Body of pancreas (tissue), 4 donors: ENCODE results near the gene PGA4.

ENCODE experiments used
- POLR2A ChIP-seq, 3 donors: fragments of 450-650 bp; IDR thresholded peaks; one replicate each; pipeline ENCODE4 v1.6.1; 2016; ENCODE audit warnings: antibody characterized with exemption in 3 of 3, mild to moderate bottlenecking in 2 of 3
- TF ChIP-seq, protein P1 (sequence below), 7 experiments: fragments of 450-650 bp in 4 of 7; fragments of 200-600 bp in 3 of 7; sonication (generic) in 3 of 7; IDR thresholded peaks; one replicate each; pipeline ENCODE4 v1.5.1; 2016 to 2019; ENCODE audit warnings: antibody characterized with exemption in 7 of 7

DNA sequence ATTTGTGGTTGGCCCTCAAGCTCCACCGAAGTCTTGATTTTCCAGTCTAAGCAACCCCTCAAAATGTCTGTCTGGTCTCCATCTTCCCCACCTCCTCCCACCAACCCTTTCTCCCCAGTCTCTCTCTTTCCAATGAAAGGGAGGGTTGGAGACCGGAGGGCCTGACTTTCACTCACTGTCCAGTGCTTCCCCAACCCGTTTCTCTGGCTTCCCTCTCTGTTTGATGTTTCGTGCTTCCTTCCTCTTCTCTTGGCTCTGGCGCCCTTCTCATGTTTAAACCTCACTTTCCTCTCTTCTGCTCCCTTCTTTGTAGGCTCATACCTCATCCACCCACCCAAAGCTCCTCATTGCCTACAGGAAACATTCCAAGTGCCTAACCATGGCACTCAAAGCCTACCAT lies 49.8 kb upstream of the PGA4 start:
- TF ChIP-seq, protein P1, sequence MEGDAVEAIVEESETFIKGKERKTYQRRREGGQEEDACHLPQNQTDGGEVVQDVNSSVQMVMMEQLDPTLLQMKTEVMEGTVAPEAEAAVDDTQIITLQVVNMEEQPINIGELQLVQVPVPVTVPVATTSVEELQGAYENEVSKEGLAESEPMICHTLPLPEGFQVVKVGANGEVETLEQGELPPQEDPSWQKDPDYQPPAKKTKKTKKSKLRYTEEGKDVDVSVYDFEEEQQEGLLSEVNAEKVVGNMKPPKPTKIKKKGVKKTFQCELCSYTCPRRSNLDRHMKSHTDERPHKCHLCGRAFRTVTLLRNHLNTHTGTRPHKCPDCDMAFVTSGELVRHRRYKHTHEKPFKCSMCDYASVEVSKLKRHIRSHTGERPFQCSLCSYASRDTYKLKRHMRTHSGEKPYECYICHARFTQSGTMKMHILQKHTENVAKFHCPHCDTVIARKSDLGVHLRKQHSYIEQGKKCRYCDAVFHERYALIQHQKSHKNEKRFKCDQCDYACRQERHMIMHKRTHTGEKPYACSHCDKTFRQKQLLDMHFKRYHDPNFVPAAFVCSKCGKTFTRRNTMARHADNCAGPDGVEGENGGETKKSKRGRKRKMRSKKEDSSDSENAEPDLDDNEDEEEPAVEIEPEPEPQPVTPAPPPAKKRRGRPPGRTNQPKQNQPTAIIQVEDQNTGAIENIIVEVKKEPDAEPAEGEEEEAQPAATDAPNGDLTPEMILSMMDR (IDR thresholded peaks at IDR 0.05): no peak
- TF ChIP-seq POLR2A (IDR thresholded peaks at IDR 0.05): no peak
